Measurements from ENCODE around the gene GYPB.
"Not testable (repeated sequence)": the region's sequence is repeated elsewhere in the genome, so short reads cannot be mapped to it uniquely, and the experiment has no call there.

- not testable (repeated sequence) for TF ChIP-seq POLR2AphosphoS5, CTCF (IDR thresholded peaks at IDR 0.05)
These were observed 67.7 kb downstream of the GYPB start for GRCh38 chr4:143951458-143951972.
